MM.1S (cell line): ENCODE measurements around the gene ADAM19.

Experiments
- EZH2 ChIP-seq: fragments of 300-600 bp; sonication (generic); optimal IDR thresholded peaks from 2 replicates; pipeline ENCODE3; 2017; ENCODE audit warnings: low read depth, mild to moderate bottlenecking, antibody characterized with exemption, low read length, mixed read lengths
- EZH2phosphoT487 ChIP-seq: fragments of 300-600 bp; sonication (generic); IDR thresholded peaks from 2 replicates; pipeline ENCODE4 v1.6.1; 2018; ENCODE audit warnings: antibody characterized with exemption, low read length
- TF ChIP-seq, protein P1 (sequence below): fragments of 300-600 bp; sonication (generic); IDR thresholded peaks from 2 replicates; pipeline ENCODE4 v1.5.1; 2016; ENCODE audit warnings: antibody characterized with exemption, low read length, mixed read lengths

DNA sequence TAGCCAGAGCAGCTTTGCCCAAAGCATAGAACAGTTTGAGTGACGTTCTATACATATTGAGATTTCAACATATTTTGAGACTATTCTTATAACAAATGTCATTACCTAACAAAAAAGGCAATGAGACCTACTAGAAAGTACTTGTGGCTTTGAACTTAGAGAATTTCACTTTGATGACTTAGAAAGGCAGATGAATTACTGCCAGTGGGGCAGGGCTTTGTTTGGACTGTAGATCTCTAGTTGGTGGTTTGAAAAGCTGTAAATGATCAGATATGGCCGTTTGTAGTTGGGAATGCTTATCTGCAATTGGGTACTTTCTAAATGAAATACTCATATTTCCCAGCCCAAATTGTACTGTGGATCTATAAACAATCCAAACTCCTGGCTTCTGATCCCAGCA, 48.6 kb upstream of the ADAM19 start:
- TF ChIP-seq, protein P1, sequence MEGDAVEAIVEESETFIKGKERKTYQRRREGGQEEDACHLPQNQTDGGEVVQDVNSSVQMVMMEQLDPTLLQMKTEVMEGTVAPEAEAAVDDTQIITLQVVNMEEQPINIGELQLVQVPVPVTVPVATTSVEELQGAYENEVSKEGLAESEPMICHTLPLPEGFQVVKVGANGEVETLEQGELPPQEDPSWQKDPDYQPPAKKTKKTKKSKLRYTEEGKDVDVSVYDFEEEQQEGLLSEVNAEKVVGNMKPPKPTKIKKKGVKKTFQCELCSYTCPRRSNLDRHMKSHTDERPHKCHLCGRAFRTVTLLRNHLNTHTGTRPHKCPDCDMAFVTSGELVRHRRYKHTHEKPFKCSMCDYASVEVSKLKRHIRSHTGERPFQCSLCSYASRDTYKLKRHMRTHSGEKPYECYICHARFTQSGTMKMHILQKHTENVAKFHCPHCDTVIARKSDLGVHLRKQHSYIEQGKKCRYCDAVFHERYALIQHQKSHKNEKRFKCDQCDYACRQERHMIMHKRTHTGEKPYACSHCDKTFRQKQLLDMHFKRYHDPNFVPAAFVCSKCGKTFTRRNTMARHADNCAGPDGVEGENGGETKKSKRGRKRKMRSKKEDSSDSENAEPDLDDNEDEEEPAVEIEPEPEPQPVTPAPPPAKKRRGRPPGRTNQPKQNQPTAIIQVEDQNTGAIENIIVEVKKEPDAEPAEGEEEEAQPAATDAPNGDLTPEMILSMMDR = no peak
- TF ChIP-seq EZH2 (no peak), EZH2phosphoT487 (no peak)
